ENCODE data around the gene MFSD2B.
"Not testable (repeated sequence)": the region's sequence is repeated elsewhere in the genome, so short reads cannot be mapped to it uniquely, and the experiment has no call there.

- TF ChIP-seq, protein P1, sequence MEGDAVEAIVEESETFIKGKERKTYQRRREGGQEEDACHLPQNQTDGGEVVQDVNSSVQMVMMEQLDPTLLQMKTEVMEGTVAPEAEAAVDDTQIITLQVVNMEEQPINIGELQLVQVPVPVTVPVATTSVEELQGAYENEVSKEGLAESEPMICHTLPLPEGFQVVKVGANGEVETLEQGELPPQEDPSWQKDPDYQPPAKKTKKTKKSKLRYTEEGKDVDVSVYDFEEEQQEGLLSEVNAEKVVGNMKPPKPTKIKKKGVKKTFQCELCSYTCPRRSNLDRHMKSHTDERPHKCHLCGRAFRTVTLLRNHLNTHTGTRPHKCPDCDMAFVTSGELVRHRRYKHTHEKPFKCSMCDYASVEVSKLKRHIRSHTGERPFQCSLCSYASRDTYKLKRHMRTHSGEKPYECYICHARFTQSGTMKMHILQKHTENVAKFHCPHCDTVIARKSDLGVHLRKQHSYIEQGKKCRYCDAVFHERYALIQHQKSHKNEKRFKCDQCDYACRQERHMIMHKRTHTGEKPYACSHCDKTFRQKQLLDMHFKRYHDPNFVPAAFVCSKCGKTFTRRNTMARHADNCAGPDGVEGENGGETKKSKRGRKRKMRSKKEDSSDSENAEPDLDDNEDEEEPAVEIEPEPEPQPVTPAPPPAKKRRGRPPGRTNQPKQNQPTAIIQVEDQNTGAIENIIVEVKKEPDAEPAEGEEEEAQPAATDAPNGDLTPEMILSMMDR (IDR thresholded peaks at IDR 0.05; ENCODE audit: insufficient read depth, low read depth, low read length): not testable (repeated sequence)
- not testable (repeated sequence) for TF ChIP-seq EZH2 (IDR thresholded peaks at IDR 0.05; ENCODE audit: insufficient read depth, low read length)
These were observed 5.0 kb downstream of the MFSD2B start for GRCh38 chr2:24014902-24015301.
